ENCODE measurements around the gene CLN5. TPM values are rescaled to one million over a fixed set of nuclear protein-coding genes. Genes with fewer than 3 reads are reported as not detected.

The CLN5 gene
- total RNA-seq: 33.3 TPM

GRCh38 chr13:76991796-76992547 is at the start of gene CLN5:
TSS of gene CLN5 (plus strand) at chr13:76992081. CDS start at chr13:76992099, 18 bp downstream.

GRCh38 chr13:76948149-76948548 is 43.7 kb upstream of the CLN5 start, which contains the start of gene ACOD1:
TSS of gene ACOD1 (plus strand) at chr13:76948511. CDS start at chr13:76948559, 48 bp downstream.

GRCh38 chr13:77026861-77027621 is 35.2 kb downstream of the CLN5 start, which contains the start of gene FBXL3:
TSS of gene FBXL3 (minus strand) at chr13:77027159. CDS start at chr13:77021860, 5,299 bp downstream.

Other genes with a start within 250 kb of the CLN5 start
- gene KCTD12, start 105.7 kb upstream of the CLN5 start, total RNA-seq: 105 TPM
- gene ACOD1, start 43.6 kb upstream of the CLN5 start, total RNA-seq: not detected
- gene FBXL3, start 35.1 kb downstream of the CLN5 start, total RNA-seq: 76.7 TPM